ENCODE results near the gene CANT1.

The CANT1 gene

GRCh38 chr17:79012563-79013134 lies 3.1 kb upstream of the CANT1 start:
- no peak for DNase-seq (ENCODE audit: extremely low read depth in 1 of 2, low read depth in 1 of 2)

- no peak for DNase-seq (ENCODE audit: extremely low read depth in 1 of 2, low read depth in 1 of 2)
Observed at GRCh38 chr17:79011451-79012147, 2.0 kb upstream of the CANT1 start.

GRCh38 chr17:79010304-79010646 lies 711 bp upstream of the CANT1 start:
- DNase-seq (ENCODE audit: extremely low read depth in 1 of 2, low read depth in 1 of 2): no peak

GRCh38 chr17:79008666-79009387 lies 737 bp downstream of the CANT1 start:
- no peak for DNase-seq (ENCODE audit: extremely low read depth in 1 of 2, low read depth in 1 of 2)

GRCh38 chr17:79007504-79008381 lies 1.8 kb downstream of the CANT1 start:
- DNase-seq (ENCODE audit: extremely low read depth in 1 of 2, low read depth in 1 of 2): no peak

- no peak for DNase-seq (ENCODE audit: extremely low read depth in 1 of 2, low read depth in 1 of 2)
Observed at GRCh38 chr17:79006794-79007503, 2.6 kb downstream of the CANT1 start.

- DNase-seq (ENCODE audit: extremely low read depth in 1 of 2, low read depth in 1 of 2): no peak
Observed at GRCh38 chr17:79006046-79006445, 3.5 kb downstream of the CANT1 start.

- DNase-seq (ENCODE audit: extremely low read depth in 1 of 2, low read depth in 1 of 2): no peak
Observed at GRCh38 chr17:79005063-79005861, 4.3 kb downstream of the CANT1 start.

- no peak for DNase-seq (ENCODE audit: extremely low read depth in 1 of 2, low read depth in 1 of 2)
Observed at GRCh38 chr17:79003661-79004411, 5.7 kb downstream of the CANT1 start.

GRCh38 chr17:79002796-79003593 lies 6.6 kb downstream of the CANT1 start:
- no peak for DNase-seq (ENCODE audit: extremely low read depth in 1 of 2, low read depth in 1 of 2)

- no peak for DNase-seq (ENCODE audit: extremely low read depth in 1 of 2, low read depth in 1 of 2)
Observed at GRCh38 chr17:79002291-79002690, 7.3 kb downstream of the CANT1 start.

GRCh38 chr17:79001190-79002020 lies 8.2 kb downstream of the CANT1 start:
- DNase-seq (ENCODE audit: extremely low read depth in 1 of 2, low read depth in 1 of 2): no peak

- DNase-seq (ENCODE audit: extremely low read depth in 1 of 2, low read depth in 1 of 2): no peak
Observed at GRCh38 chr17:79000396-79001189, 9.0 kb downstream of the CANT1 start.

- no peak for DNase-seq (ENCODE audit: extremely low read depth in 1 of 2, low read depth in 1 of 2)
Observed at GRCh38 chr17:78999947-79000395, 9.6 kb downstream of the CANT1 start.

- DNase-seq (ENCODE audit: extremely low read depth in 1 of 2, low read depth in 1 of 2): no peak
Observed at GRCh38 chr17:78999056-78999768, 10.4 kb downstream of the CANT1 start.

All from activated CD8-positive, alpha-beta memory T cell treated with anti-CD3 and anti-CD28 coated beads for 1 hour (primary cell).